Gastrocnemius medialis (tissue), 4 donors: ENCODE measurements around the gene ESX1.

ENCODE experiments used
- POLR2A ChIP-seq, 2 donors: fragments of 450-650 bp; IDR thresholded peaks; one replicate each; pipeline ENCODE4 v1.6.1; 2017; ENCODE audit warnings: antibody characterized with exemption in 2 of 2, mild to moderate bottlenecking in 2 of 2, moderate library complexity in 2 of 2
- TF ChIP-seq, protein P1 (sequence below), 5 experiments: fragments of 450-650 bp in 3 of 5; fragments of 200-600 bp in 2 of 5; sonication (generic) in 2 of 5; IDR thresholded peaks in 4 of 5; conservative IDR thresholded peaks in 1 of 5; 1 replicate in 4 of 5; 2 replicates in 1 of 5; pipeline ENCODE4 v1.5.1; 2016 to 2019; ENCODE audit warnings: antibody characterized with exemption in 5 of 5, mild to moderate bottlenecking in 3 of 5, moderate library complexity in 3 of 5

DNA sequence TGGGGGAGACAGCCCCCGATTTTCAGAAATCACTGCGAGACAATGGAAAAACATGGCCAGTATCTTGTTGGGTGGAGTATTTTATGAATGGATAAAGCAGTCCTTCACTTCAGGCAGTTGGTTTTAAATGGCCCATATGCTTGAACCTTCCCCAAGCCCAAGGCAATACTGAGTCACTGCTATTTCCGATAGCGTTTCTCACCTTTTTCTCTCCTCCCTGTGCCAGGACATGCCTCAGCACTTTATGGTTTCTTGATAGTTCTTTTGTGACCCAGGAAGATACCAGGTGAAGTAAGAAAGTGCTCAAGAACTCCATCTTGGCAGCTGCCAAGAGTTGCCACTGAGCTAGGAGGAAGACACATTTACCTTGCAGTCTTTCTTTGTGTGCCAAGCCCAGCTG lies 26.8 kb upstream of the ESX1 start:
- TF ChIP-seq, protein P1, sequence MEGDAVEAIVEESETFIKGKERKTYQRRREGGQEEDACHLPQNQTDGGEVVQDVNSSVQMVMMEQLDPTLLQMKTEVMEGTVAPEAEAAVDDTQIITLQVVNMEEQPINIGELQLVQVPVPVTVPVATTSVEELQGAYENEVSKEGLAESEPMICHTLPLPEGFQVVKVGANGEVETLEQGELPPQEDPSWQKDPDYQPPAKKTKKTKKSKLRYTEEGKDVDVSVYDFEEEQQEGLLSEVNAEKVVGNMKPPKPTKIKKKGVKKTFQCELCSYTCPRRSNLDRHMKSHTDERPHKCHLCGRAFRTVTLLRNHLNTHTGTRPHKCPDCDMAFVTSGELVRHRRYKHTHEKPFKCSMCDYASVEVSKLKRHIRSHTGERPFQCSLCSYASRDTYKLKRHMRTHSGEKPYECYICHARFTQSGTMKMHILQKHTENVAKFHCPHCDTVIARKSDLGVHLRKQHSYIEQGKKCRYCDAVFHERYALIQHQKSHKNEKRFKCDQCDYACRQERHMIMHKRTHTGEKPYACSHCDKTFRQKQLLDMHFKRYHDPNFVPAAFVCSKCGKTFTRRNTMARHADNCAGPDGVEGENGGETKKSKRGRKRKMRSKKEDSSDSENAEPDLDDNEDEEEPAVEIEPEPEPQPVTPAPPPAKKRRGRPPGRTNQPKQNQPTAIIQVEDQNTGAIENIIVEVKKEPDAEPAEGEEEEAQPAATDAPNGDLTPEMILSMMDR (IDR thresholded peaks at IDR 0.05 in 4 of 5, conservative IDR thresholded peaks at IDR 0.05 in 1 of 5), result no peak
- no peak for TF ChIP-seq POLR2A (IDR thresholded peaks at IDR 0.05)
